Neural crest cell (in vitro differentiated cells): ENCODE measurements around the gene MCC. TPM values are rescaled to one million over a fixed set of nuclear protein-coding genes. Genes with fewer than 3 reads are reported as not detected.

Experiments
- DNase-seq: peaks from one replicate; pipeline ENCODE4 v3.0.0; 2021; ENCODE audit warnings: low read depth, mixed read lengths, low spot score
- H3K27ac Mint-ChIP-seq: one replicate; pipeline ENCODE4 v1.8.0; 2021; ENCODE audit warnings: mild to moderate bottlenecking, mixed read lengths; ENCODE audit not compliant: unreplicated experiment
- H3K27me3 Mint-ChIP-seq: 2 replicates; pipeline ENCODE4 v1.8.0; 2021; ENCODE audit warnings: low read depth, mild to moderate bottlenecking, mixed read lengths
- H3K36me3 Mint-ChIP-seq: 2 replicates; pipeline ENCODE4 v1.8.0; 2021; ENCODE audit warnings: low read depth, mild to moderate bottlenecking, mixed read lengths
- H3K4me1 Mint-ChIP-seq: 2 replicates; pipeline ENCODE4 v1.8.0; 2021; ENCODE audit warnings: mixed read lengths
- H3K4me3 Mint-ChIP-seq: one replicate; pipeline ENCODE4 v1.8.0; 2021; ENCODE audit warnings: mild to moderate bottlenecking, mixed read lengths
- H3K9me3 Mint-ChIP-seq: 2 replicates; pipeline ENCODE4 v1.8.0; 2021; ENCODE audit warnings: mixed read lengths
- CTCF ChIP-seq: fragments of 200-600 bp; sonication (generic); conservative IDR thresholded peaks from 2 replicates; pipeline ENCODE4 v1.5.0; 2021; ENCODE audit warnings: antibody characterized with exemption, mild to moderate bottlenecking
- total RNA-seq: library from RNA; stranded (reverse); gene quantifications from 2 replicates; pipeline ENCODE4 v1.2.1, GENCODE V29; 2021

MCC gene
- total RNA-seq, 1 donor from 2014 or later, result 10.8 TPM

GRCh38 chr5:113221294-113222176 lies 266.7 kb downstream of the MCC start:
- H3K4me1 Mint-ChIP-seq, result peaks cover 36% of the 10 kb centered on the region

DNA sequence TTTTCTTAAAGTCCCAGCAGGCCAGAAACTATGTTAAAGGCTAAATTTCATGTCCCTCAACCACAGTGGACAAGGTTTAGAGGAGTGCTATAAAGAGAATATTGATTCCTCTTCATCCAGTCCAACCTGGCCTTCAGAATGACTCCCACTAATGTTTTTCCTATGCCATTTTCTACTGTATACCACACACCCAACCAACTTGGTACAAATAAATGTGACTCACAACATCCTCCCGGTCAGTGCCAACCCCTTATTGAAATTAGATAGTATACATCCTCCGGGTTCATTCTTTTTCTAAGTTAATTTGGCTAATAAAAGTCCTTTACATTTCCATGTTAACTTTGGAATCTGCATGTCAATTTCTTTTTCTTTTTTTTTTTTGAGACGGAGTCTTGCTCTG lies 268.6 kb downstream of the MCC start:
- Mint-ChIP-seq H3K27ac (no peak overlapping the region), H3K9me3 (peaks cover 6% of the 10 kb centered on the region), H3K4me3 (no peak overlapping the region), H3K36me3 (peaks cover 3% of the 10 kb centered on the region), H3K27me3 (peaks cover 39% of the 10 kb centered on the region), H3K4me1 (peaks cover 40% of the 10 kb centered on the region)
- no peak for DNase-seq
- TF ChIP-seq CTCF, result no peak

More at GRCh38 chr5:113221294-113222176, 266.7 kb downstream of the MCC start:
- no peak for TF ChIP-seq CTCF
- Mint-ChIP-seq H3K9me3 (peaks cover 6% of the 10 kb centered on the region), H3K27me3 (peaks cover 39% of the 10 kb centered on the region), H3K36me3 (peaks cover 3% of the 10 kb centered on the region), H3K4me3 (no peak overlapping the region), H3K27ac (no peak overlapping the region)
- no peak for DNase-seq

GRCh38 chr5:113218906-113219517 lies 269.2 kb downstream of the MCC start:
- peaks cover 6% of the 10 kb centered on the region for H3K9me3 Mint-ChIP-seq
- peaks cover 3% of the 10 kb centered on the region for H3K36me3 Mint-ChIP-seq
- peaks cover 40% of the 10 kb centered on the region for H3K4me1 Mint-ChIP-seq
- H3K27ac Mint-ChIP-seq, result peak overlapping the region; percentile 41
- no peak for DNase-seq
- H3K4me3 Mint-ChIP-seq, result peak overlapping the region; percentile 52
- TF ChIP-seq CTCF, result no peak
- peaks cover 39% of the 10 kb centered on the region for H3K27me3 Mint-ChIP-seq

DNA sequence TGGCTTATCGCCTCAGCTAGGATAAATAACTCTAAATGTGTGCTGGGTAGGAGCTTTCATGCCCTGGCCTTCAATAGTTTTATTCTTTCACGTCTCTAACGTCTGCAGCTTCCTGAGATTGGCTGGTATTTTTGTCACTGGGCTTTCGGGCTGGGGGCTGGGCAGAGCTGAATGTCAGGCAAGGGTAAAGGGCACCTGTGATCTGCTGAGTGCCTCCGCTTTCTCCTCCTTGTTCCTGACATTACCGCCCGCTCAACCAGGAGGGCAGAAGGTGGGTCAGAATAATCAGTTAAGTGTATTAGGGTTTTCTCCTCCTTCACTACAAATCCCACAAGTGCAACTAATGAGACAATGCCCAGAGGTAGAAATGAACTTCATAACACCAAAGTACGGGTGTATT lies 270.1 kb downstream of the MCC start:
- H3K27me3 Mint-ChIP-seq, result peaks cover 37% of the 10 kb centered on the region
- H3K36me3 Mint-ChIP-seq, result peaks cover 3% of the 10 kb centered on the region
- no peak for DNase-seq
- peak overlapping the region; percentile 30 for H3K27ac Mint-ChIP-seq
- H3K9me3 Mint-ChIP-seq, result peaks cover 6% of the 10 kb centered on the region
- H3K4me3 Mint-ChIP-seq, result peak overlapping the region; percentile 69
- TF ChIP-seq CTCF, result no peak
- H3K4me1 Mint-ChIP-seq, result peaks cover 40% of the 10 kb centered on the region

- Mint-ChIP-seq H3K9me3 (peaks cover 6% of the 10 kb centered on the region), H3K27ac (peak overlapping the region; percentile 59), H3K27me3 (peaks cover 35% of the 10 kb centered on the region), H3K4me3 (peak overlapping the region; percentile 69), H3K4me1 (peaks cover 40% of the 10 kb centered on the region), H3K36me3 (peaks cover 3% of the 10 kb centered on the region)
- DNase-seq, result no peak
- TF ChIP-seq CTCF, result no peak
These were observed 270.6 kb downstream of the MCC start for GRCh38 chr5:113217619-113218184.
